ENCODE measurements around the gene FNBP1. TPM values are rescaled to one million over a fixed set of nuclear protein-coding genes. Genes with fewer than 3 reads are reported as not detected.

The FNBP1 gene
- total and polyA plus RNA-seq, 10 of the 15 experiments (the other 5 are each of a cell fraction or from before 2014, with no cell fraction given) = 64.5 to 353 (median 179) TPM

DNA sequence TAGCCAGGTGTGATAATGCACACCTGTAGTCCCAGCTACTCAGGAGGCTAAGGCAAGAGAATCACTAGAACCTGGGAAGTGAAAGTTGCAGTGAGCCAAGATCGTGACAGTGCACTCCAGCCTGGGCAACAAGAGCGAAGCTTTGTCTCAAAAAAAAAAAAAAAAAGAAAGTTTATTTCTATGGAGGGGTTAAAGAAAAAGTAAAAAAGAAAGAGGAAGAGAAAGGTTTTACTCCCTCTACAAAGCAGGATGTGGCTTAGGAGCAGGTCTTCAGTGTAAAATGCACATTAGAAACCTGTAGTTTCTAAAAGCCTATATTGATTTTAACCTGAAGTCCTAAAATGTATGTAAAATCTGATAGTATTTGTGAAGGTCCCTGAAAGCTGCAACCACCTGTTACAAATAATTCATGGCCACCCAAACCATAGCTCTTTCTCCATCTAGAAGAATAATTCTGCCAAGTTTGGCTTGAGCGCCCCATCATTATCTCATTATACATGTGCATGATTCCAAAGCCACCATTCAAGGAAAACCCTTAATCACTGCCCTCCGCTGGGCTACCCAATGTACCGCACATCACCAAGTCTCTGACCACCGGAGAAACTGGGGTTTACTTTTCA, 3.4 kb downstream of the FNBP1 start (continued):
- TF ChIP-seq, protein P1, sequence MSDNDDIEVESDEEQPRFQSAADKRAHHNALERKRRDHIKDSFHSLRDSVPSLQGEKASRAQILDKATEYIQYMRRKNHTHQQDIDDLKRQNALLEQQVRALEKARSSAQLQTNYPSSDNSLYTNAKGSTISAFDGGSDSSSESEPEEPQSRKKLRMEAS (IDR thresholded peaks at IDR 0.05; ENCODE audit: low read depth, low read length) = no peak
- TF ChIP-seq SMARCA5 (IDR thresholded peaks at IDR 0.05) (no peak), CHD2 (IDR thresholded peaks at IDR 0.05; ENCODE audit: borderline replicate concordance, low read depth, low read length) (no peak)

DNA sequence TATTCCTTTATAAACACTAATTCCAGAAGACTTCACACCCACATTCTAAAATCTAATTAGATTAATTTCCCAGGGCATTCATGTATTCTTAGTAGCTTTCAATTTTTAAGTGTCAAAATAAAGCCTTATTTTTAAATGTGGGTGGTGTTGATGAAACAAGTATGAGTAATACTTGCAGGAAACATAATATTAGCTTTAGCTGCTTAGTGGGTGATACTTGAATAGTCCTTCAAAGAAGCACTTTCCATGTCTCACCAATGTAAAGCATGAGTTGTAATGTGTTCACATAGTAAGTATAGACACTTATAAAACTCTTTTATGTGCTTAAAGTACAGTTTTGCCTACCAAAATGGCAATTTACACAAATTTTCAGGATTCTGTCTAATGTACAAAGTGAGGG, 6.9 kb downstream of the FNBP1 start:
- ATAC-seq = no peak

More for the DNA sequence above, 6.9 kb downstream of the FNBP1 start:
- H3K4me2 ChIP-seq (ENCODE audit: control insufficient read depth, insufficient read depth) = peak overlapping the region; percentile 83
- POLR2A ChIA-PET = interaction anchor here (0.6 to 12.8 kb wide), 7 partner anchors 10 to 274 kb away, joined by 3 to 247 read pairs (median 9); no protein-coding TSS in a partner anchor
- CTCF ChIA-PET = interaction anchor here (0.6 to 1.9 kb wide), 5 partner anchors 10 to 79 kb away, joined by 3 to 7 read pairs (median 5); no protein-coding TSS in a partner anchor
- SMC1A ChIA-PET (ENCODE audit: uncharacterized antibody, unreplicated experiment) = interaction anchor here (0.8 to 28.7 kb wide), 12 partner anchors 9 to 144 kb away, joined by 3 to 763 read pairs (median 5); no protein-coding TSS in a partner anchor
- H3K27me3 ChIP-seq (replicated peaks in 1 of 2; ENCODE audit: control insufficient read depth in 2 of 2, insufficient read depth in 2 of 2, low read length in 1 of 2) = no peaks in the 10 kb centered on the region
- H3K79me2 ChIP-seq (ENCODE audit: control insufficient read depth, insufficient read depth, low read length) = peaks cover 96% of the 10 kb centered on the region
- RAD21 ChIA-PET (ENCODE audit: unreplicated experiment) = interaction anchor here (0.5 to 13.2 kb wide), 11 partner anchors 8 to 149 kb away, joined by 3 to 254 read pairs (median 16); partner anchors contain the start of gene GPR107
- peak overlapping the region; percentile 83 for H3K27ac ChIP-seq (ENCODE audit: control insufficient read depth, insufficient read depth)
- H3K4me3 ChIP-seq = peak overlapping the region; percentile 61
- no TSS peak for BruUV-seq (replicated peaks)
- FAIRE-seq (no peak), DNase-seq (ENCODE audit: low read depth, low spot score) (no peak)
- TF ChIP-seq JUNB (IDR thresholded peaks at IDR 0.05) = peak; percentile 34
- TF ChIP-seq CEBPB (IDR thresholded peaks at IDR 0.05; ENCODE audit: borderline replicate concordance in 1 of 2, low read depth in 2 of 2, low read length in 2 of 2) = 0 out of 4 replicates have a peak, but pooled peaks of 1 of the 2 experiments have one; percentile 55
- TF ChIP-seq RUNX3 (IDR thresholded peaks at IDR 0.05; ENCODE audit: low read length) = peak; percentile 39; the same call in 1 of the 2 replicates
- peak; percentile 58 for TF ChIP-seq NFIC (IDR thresholded peaks at IDR 0.05; ENCODE audit: low read depth, low read length)
- TF ChIP-seq TAF1 (IDR thresholded peaks at IDR 0.05; ENCODE audit: borderline replicate concordance, low read depth, low read length) = 0 out of 2 replicates have a peak, but pooled peaks have one; percentile 20
- TF ChIP-seq PKNOX1 (IDR thresholded peaks at IDR 0.05) = no peak
- no peak for TF ChIP-seq SP1 (IDR thresholded peaks at IDR 0.05; ENCODE audit: low read depth, low read length)
- no peak overlapping the region for H2AFZ ChIP-seq (ENCODE audit: control insufficient read depth, low read depth, low read length)
- no peaks in the 10 kb centered on the region for H4K20me1 ChIP-seq (ENCODE audit: control insufficient read depth, insufficient read depth)
- in situ Hi-C loops (cut with MboI) = loop anchor here (25.0 kb wide), 1 partner anchor 1676 kb away; no protein-coding TSS in a partner anchor
- H3K4me1 ChIP-seq (ENCODE audit: control insufficient read depth, insufficient read depth, low read length) = peaks cover 38% of the 10 kb centered on the region
- intact Hi-C loops (cut with micrococcal nuclease; ENCODE audit: unreplicated experiment) = no loop called here
- H3K9me3 ChIP-seq (replicated peaks; ENCODE audit: control insufficient read depth, insufficient read depth, low read length) = no peaks in the 10 kb centered on the region
- H3K9ac ChIP-seq (ENCODE audit: control insufficient read depth, insufficient read depth, low read length) = peak overlapping the region; percentile 97
- H3K36me3 ChIP-seq (ENCODE audit: control insufficient read depth in 2 of 2, insufficient read depth in 2 of 2, low read length in 1 of 2) = peaks cover 1 to 22% of the 10 kb centered on the region in 2 experiments; a peak in 3 of 4 replicates
